GM23248 (cell line): Measurements from ENCODE around the gene ARHGEF3.

Experiments used
- EZH2 ChIP-seq: fragments of 200-600 bp; sonication (generic); IDR thresholded peaks from 2 replicates; pipeline ENCODE4 v1.6.1; 2018; ENCODE audit warnings: antibody characterized with exemption, mild to moderate bottlenecking; ENCODE audit not compliant: insufficient read depth, poor library complexity, severe bottlenecking
- EZH2phosphoT487 ChIP-seq: fragments of 200-600 bp; sonication (generic); IDR thresholded peaks from 2 replicates; pipeline ENCODE4 v1.6.1; 2018; ENCODE audit warnings: antibody characterized with exemption, moderate library complexity, mild to moderate bottlenecking, low read depth; ENCODE audit not compliant: insufficient read depth

DNA sequence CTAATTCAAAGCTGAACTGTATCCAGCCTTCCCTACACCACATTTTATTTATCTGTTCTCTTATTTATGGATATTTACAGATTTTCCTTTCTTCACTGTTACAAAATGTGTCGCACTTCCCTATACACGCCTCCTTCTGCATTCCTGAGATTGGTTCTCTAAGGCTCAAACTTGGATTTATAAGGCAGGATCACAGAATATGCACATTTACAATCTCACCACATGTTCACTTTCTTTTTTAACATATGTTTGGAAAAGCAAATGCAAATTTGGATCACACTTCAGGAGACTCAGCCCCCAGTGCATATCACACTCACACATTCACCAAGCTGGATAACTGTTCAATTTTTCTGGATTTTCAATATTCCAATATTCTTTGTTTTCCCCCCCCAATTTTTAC is 31.8 kb upstream of the ARHGEF3 start:
- no peak for TF ChIP-seq EZH2
- no peak for TF ChIP-seq EZH2phosphoT487
